ENCODE data around the gene GABRG3.

The GABRG3 gene

GRCh38 chr15:26970712-26971210, at the start of gene GABRG3:
Gene GABRG3, plus strand, starts transcription at chr15:26971181.
- in situ Hi-C loops (cut with MboI; ENCODE audit: low sequenced_read_pairs) = no loop called here

GRCh38 chr15:26921433-26921832, 49.5 kb upstream of the GABRG3 start:
- in situ Hi-C loops (cut with MboI; ENCODE audit: low sequenced_read_pairs) = no loop called here

DNA sequence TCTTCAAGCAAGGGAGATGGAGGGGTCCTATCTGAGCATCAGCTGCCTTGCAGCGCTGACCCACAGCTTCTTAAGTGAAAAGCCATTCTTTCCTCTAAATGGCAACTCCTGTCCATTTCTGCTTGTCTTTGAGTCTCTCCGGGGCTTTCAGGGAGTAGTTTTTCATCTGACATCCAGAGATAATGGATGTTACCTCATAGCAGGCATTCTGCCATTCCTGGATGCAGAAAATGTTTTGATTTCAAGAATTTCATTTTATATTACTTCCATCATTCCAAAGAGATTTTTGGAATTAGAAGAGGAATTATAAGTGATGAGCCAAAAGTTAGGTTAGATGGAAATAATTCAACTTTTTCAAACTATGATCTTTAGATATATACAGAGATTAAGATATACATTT, 44.9 kb upstream of the GABRG3 start:
- in situ Hi-C loops (cut with MboI; ENCODE audit: low sequenced_read_pairs) = no loop called here

GRCh38 chr15:26928051-26928450, 42.9 kb upstream of the GABRG3 start:
- in situ Hi-C loops (cut with MboI; ENCODE audit: low sequenced_read_pairs) = no loop called here

GRCh38 chr15:26929588-26929987, 41.4 kb upstream of the GABRG3 start:
- in situ Hi-C loops (cut with MboI; ENCODE audit: low sequenced_read_pairs) = no loop called here

DNA sequence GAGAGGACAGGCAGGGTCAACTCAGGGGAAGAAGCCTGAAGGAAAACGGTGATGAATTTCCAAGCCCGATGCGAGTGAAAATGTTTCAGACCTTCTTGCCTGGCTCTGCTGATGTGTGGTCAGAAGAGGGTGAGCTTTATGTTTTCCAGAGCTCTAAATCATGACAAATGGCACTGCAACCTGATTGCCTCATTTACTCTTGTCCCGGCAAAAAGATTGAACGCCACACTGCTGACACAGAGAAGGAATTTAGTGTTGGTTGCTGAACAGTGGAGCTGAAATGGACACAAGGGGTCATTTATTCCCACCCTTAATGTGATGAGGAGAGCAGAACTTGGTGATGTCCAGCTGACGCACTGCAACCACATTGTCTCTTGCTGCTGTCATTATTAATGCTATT, 36.1 kb upstream of the GABRG3 start:
- in situ Hi-C loops (cut with MboI; ENCODE audit: low sequenced_read_pairs) = no loop called here

- in situ Hi-C loops (cut with MboI; ENCODE audit: low sequenced_read_pairs) = no loop called here
Measured at GRCh38 chr15:26935322-26935721, 35.7 kb upstream of the GABRG3 start.

DNA sequence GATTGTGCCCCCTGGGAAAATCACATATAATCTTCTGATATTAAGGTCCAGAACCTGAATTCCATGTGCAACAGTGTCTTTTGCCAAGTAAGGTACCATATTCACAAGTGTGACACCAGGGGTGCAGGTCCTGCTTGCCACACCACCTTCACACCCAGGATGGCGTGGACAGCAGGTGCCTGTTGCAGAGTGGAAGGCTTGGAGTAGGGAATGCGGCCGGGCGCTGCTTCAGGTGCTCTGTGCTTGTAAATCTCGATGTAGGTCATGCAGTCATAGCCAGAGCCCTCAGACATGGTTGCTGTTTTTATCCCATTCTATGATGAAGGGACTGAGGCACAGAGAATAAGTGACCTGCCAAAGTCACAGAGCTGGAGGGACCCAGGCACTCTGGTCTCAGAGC, 34.5 kb upstream of the GABRG3 start:
- in situ Hi-C loops (cut with MboI; ENCODE audit: low sequenced_read_pairs) = no loop called here

GRCh38 chr15:26937134-26937533, 33.8 kb upstream of the GABRG3 start:
- in situ Hi-C loops (cut with MboI; ENCODE audit: low sequenced_read_pairs) = no loop called here

GRCh38 chr15:26939398-26939797, 31.6 kb upstream of the GABRG3 start:
- in situ Hi-C loops (cut with MboI; ENCODE audit: low sequenced_read_pairs) = no loop called here

- in situ Hi-C loops (cut with MboI; ENCODE audit: low sequenced_read_pairs) = no loop called here
Measured at GRCh38 chr15:26941489-26941888, 29.5 kb upstream of the GABRG3 start.

- in situ Hi-C loops (cut with MboI; ENCODE audit: low sequenced_read_pairs) = no loop called here
Measured at GRCh38 chr15:26943866-26944265, 27.1 kb upstream of the GABRG3 start.

GRCh38 chr15:26945046-26945445, 25.9 kb upstream of the GABRG3 start:
- in situ Hi-C loops (cut with MboI; ENCODE audit: low sequenced_read_pairs) = no loop called here

DNA sequence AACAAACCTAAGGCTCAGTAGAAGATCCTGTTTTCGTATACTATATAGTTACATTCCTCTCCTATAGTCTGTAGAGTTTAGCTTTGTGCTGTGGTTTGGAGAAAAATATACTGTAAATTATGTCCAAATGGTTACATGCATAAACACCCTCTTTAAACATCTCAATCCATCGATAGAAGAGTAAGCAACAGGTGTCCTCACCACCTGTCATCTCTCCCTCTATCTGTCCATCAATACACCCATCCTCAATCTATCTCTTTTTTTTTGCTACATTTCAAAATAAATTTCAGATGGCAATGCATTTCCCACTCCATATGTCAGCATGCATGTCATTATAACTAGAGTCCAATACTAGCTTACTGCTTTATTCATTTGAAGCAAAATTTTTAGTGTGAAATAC, 21.0 kb upstream of the GABRG3 start:
- in situ Hi-C loops (cut with MboI; ENCODE audit: low sequenced_read_pairs) = no loop called here

DNA sequence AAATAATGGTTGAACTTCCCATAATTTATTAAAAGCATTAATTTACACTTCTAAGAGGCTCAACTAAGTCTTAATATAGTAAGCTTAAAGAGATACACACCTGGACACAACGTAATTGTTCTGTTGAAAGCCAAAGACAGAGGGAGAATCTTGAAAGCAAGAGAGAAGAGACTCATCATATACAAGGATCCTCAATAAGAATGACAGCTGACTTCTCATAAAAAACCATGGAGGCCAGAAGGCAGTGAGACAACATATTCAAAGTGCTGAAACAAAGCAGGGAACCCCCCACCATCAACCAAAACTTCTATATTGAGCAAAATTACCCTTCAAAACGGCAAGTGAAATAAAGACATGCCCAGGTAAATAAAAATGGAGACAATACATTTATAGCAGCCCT, 16.6 kb upstream of the GABRG3 start:
- in situ Hi-C loops (cut with MboI; ENCODE audit: low sequenced_read_pairs) = no loop called here

DNA sequence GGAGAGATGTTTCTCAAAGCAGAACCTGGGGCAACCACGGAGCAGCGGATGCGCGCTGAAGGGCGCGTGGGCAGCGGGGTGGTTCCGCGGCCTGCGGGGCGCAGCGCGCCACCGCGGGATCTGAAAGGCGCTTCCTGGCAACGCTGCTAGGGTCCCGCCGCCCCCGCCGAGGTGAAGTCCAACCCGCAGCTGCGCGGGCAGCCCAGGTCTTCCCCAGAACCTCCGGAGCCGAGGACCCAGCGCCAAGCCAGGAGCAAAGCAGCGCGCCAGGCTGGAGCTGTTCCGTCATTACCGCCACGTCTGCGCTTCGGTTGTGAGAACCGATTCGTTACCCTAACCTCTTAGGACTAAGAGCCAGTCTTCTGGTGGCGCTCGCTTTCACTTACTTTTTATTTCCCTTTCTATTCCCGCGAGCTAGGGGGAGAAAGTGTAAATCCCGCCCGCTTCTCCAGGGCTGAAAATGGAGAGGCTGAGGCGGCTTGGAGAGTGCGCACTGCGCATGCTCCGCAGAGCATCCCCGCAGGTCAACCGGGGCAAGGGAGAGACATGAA, 3.2 kb upstream of the GABRG3 start:
- in situ Hi-C loops (cut with MboI; ENCODE audit: low sequenced_read_pairs) = no loop called here

DNA sequence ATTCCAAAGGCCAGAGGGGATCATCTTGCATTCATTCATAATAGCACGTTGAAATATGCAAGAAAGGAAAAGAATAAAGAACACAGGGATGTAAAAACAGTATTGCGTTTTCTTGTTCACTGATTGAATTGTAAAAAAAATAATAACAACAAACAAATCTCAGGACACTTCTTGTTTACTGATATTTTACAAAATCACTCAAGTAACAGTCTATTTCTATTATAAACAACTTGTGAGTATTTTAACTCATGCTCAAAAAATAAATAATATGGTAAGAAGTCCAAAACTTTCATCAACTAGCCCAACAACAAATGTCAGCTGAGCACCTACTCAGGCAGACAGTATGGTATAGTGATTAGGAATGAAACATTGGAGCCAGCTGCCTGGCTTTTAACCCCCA, 2.2 kb upstream of the GABRG3 start:
- in situ Hi-C loops (cut with MboI; ENCODE audit: low sequenced_read_pairs) = no loop called here

- in situ Hi-C loops (cut with MboI; ENCODE audit: low sequenced_read_pairs) = no loop called here
Measured at GRCh38 chr15:26971271-26972018, 464 bp downstream of the GABRG3 start.

DNA sequence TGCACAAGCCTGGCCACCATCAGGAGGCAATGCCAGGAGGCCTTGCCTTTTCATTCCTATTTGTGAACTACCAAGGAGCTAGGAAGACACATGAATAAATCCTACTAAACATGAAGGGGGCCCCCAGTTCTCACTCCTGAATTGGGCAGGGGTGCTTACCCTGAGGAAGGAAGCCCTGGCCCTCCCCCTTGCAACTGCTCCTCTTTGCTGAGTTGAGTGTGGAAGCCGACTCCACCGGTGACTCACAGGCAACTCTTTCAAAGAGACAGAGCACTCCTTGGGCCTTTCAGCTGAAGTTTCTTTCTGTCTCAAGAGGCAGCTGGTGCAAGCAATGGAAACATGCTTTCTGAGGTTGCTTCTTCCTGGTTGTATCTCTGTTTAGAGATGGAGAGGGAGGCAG, 1.7 kb downstream of the GABRG3 start:
- in situ Hi-C loops (cut with MboI; ENCODE audit: low sequenced_read_pairs) = no loop called here

GRCh38 chr15:26974120-26974780, 3.3 kb downstream of the GABRG3 start:
- in situ Hi-C loops (cut with MboI; ENCODE audit: low sequenced_read_pairs) = no loop called here

- in situ Hi-C loops (cut with MboI; ENCODE audit: low sequenced_read_pairs) = no loop called here
Measured at GRCh38 chr15:26981492-26981891, 10.5 kb downstream of the GABRG3 start.

DNA sequence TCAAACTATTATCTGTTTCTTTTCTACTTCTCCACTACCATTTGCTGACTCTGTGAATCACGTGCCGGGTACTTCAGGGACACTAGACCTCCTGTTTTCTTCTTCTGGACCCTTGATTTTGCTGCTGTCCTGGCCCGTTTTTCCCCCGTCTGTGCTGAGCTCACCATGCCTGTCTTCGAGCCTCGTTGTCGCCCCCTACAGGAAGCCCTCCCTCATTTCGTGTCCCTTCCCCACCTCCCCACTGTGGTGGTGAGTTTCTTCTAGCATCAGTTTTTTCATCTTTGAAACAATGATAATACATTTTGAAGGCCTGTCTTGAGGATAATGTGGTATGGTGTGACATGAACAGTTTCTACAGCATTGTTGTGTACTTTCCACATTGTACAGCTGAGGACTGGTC, 12.8 kb downstream of the GABRG3 start:
- in situ Hi-C loops (cut with MboI; ENCODE audit: low sequenced_read_pairs) = no loop called here

Data from HL-60/S4 treated with retinoic acid at 250 ng/mL for 4 days and 3 days (cell line).